ENCODE data around the gene ZIC4.

ZIC4 gene

DNA sequence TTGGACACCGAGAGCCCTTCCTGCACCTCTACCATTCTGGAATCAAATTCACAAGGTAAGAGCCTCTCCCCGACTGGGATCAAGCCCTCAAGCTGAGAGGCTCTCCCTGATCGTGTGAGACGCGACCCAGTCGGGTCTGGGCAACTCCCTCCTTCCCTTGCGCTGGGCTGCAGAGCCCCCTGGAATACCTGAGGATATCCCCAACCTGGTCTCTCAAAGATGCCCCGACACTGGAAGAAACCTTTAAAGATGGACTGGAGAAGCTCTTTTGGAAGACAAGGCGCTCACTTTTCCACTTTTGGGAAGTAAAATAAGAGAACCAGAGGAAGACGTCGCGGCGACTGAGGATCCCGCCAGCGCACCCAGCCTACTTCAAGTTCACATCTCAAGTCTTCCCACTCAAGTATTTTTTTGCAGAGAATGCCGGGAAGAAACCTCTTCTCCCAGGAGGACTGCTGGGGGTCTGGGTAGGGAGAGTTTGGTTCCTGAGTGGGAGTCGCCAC, 33.8 kb downstream of the ZIC4 start:
- peaks cover 41 to 77% (median 71%) of the 10 kb centered on the region in 5 donors for H3K27me3 ChIP-seq (ENCODE audit: control insufficient read depth in 5 of 5, insufficient read depth in 4 of 5, low read length in 5 of 5)
- peaks cover 0 to under 1% (median 0%) of the 10 kb centered on the region in 5 donors for H3K4me1 ChIP-seq (ENCODE audit: control insufficient read depth in 5 of 5, insufficient read depth in 5 of 5, low read length in 5 of 5)
- H3K9me3 ChIP-seq (ENCODE audit: control insufficient read depth in 5 of 5, low read length in 5 of 5) = peaks cover 0 to 3% (median 0%) of the 10 kb centered on the region in 5 donors
- H3K27ac ChIP-seq (ENCODE audit: low read depth, low read length) = no peak overlapping the region
- H3K36me3 ChIP-seq (ENCODE audit: control insufficient read depth in 5 of 5, insufficient read depth in 5 of 5, low read length in 5 of 5) = no peaks in the 10 kb centered on the region
- no peak overlapping the region for H3K9ac ChIP-seq (ENCODE audit: low read length in 5 of 5)
- H3K4me3 ChIP-seq (ENCODE audit: low read depth in 1 of 5, low read length in 5 of 5) = no peak overlapping the region

DNA sequence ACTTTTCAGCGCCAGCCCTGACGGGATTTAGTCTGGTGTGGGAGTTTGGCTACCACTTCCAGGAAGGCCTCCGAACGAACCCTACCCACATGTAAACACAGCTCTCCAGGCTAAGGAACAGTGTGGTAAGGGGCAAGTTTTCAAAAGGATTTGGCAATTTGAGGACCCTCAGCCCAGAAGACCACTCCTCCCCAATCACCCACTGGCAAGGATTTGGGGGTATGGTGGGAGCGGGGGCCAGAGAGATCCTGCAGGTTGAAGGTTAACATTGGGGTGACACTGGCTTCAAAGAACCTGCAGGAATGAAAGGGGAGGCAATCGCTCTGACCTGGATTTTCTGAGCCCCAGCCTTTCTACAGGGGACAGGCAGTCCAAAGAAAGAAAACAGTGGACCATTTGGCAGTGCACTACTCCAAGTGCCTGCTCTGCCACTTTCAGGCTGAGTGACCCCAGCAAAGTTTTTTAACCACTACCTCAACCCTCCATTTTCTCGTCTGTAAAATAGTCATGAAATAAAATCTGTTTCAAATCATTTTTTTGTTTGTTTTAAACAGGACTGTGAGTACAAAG, 34.5 kb downstream of the ZIC4 start:
- Histone ChIP-seq H3K9ac (ENCODE audit: low read length in 5 of 5) (no peak overlapping the region), H3K4me3 (ENCODE audit: low read depth in 1 of 5, low read length in 5 of 5) (no peak overlapping the region), H3K36me3 (ENCODE audit: control insufficient read depth in 5 of 5, insufficient read depth in 5 of 5, low read length in 5 of 5) (no peaks in the 10 kb centered on the region), H3K27me3 (ENCODE audit: control insufficient read depth in 5 of 5, insufficient read depth in 4 of 5, low read length in 5 of 5) (peaks cover 40 to 76% (median 64%) of the 10 kb centered on the region in 5 donors), H3K27ac (ENCODE audit: low read depth, low read length) (no peak overlapping the region), H3K4me1 (ENCODE audit: control insufficient read depth in 5 of 5, insufficient read depth in 5 of 5, low read length in 5 of 5) (no peaks in the 10 kb centered on the region), H3K9me3 (ENCODE audit: control insufficient read depth in 5 of 5, low read length in 5 of 5) (peaks cover 0 to 2% (median 0%) of the 10 kb centered on the region in 5 donors)

DNA sequence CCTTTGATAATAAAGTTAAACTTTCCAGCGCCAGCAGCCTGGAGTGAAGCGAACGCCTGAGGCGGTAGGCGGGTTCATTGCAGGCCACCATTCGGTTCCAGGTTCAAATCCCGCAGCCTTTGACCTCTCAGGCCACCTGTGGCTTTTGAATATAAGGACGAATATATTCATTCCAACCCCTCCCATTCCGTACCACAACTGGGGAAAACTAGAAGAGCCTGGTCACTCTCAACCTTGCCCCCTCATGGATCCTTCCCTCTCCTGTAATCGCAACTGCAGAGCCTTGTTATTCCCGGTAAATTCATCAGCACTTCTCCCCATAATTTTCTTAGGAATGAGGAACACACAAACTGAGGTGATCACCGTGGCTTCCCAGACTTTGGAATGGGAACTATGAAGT, 35.2 kb downstream of the ZIC4 start:
- Histone ChIP-seq H3K27me3 (ENCODE audit: control insufficient read depth in 5 of 5, insufficient read depth in 4 of 5, low read length in 5 of 5) (peaks cover 40 to 74% (median 64%) of the 10 kb centered on the region in 5 donors), H3K9me3 (ENCODE audit: control insufficient read depth in 5 of 5, low read length in 5 of 5) (peaks cover 0 to 2% (median 0%) of the 10 kb centered on the region in 5 donors), H3K9ac (ENCODE audit: low read length in 5 of 5) (no peak overlapping the region), H3K27ac (ENCODE audit: low read depth, low read length) (no peak overlapping the region), H3K4me1 (ENCODE audit: control insufficient read depth in 5 of 5, insufficient read depth in 5 of 5, low read length in 5 of 5) (no peaks in the 10 kb centered on the region), H3K36me3 (ENCODE audit: control insufficient read depth in 5 of 5, insufficient read depth in 5 of 5, low read length in 5 of 5) (no peaks in the 10 kb centered on the region), H3K4me3 (ENCODE audit: low read depth in 1 of 5, low read length in 5 of 5) (no peak overlapping the region)

DNA sequence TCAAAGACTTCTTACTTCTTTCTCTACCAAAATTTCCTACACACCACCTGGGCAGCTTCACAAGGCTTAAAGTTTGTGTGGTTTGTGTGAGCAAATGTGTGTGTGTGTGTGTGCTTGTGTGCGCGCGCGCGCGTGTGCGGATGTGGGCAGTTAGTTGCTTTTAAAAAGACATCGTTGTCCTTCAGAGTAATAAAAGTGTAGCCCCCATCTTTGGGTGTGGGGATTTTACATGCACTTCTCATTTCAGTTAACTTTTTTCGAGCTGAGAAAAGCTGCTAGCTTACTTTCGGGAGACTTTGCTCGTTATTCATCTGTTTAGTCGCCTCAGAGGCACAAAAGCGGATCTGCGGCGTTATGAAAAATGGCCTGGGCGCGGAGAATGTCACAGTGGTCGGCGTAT, 36.0 kb downstream of the ZIC4 start:
- peaks cover 0 to 2% (median 0%) of the 10 kb centered on the region in 5 donors for H3K9me3 ChIP-seq (ENCODE audit: control insufficient read depth in 5 of 5, low read length in 5 of 5)

DNA sequence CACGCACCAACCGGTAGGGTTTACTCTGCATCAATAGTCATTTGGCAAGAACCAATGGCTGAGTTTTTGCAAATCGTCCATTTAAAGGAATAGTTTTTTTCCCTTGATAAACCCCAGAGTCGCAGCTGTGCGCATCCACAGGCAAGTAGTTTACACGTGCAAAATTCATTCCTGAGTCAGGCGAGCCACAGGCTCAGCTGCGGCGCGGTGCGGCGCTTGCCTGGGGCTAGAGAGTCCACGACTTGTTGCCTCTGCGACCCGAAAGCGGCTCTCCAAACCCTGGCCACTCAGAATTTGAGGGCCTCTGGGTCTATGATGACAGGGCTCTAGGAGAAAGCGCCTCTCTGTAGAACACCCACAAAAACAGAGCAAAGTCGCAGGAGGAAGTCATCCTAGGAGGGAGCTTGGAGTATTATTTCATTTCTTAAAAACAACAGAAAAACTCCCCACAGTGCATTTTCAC, 36.7 kb downstream of the ZIC4 start:
- H3K36me3 ChIP-seq (ENCODE audit: control insufficient read depth in 5 of 5, insufficient read depth in 5 of 5, low read length in 5 of 5) = no peaks in the 10 kb centered on the region
- H3K4me3 ChIP-seq (ENCODE audit: low read depth in 1 of 5, low read length in 5 of 5) = no peak overlapping the region
- no peak overlapping the region for H3K9ac ChIP-seq (ENCODE audit: low read length in 5 of 5)
- no peak overlapping the region for H3K27ac ChIP-seq (ENCODE audit: low read depth, low read length)
- no peaks in the 10 kb centered on the region for H3K4me1 ChIP-seq (ENCODE audit: control insufficient read depth in 5 of 5, insufficient read depth in 5 of 5, low read length in 5 of 5)
- H3K9me3 ChIP-seq (ENCODE audit: control insufficient read depth in 5 of 5, low read length in 5 of 5) = peaks cover 0 to 2% (median 0%) of the 10 kb centered on the region in 5 donors
- peaks cover 37 to 80% (median 71%) of the 10 kb centered on the region in 5 donors for H3K27me3 ChIP-seq (ENCODE audit: control insufficient read depth in 5 of 5, insufficient read depth in 4 of 5, low read length in 5 of 5)

More for the DNA sequence above, 36.0 kb downstream of the ZIC4 start:
- Histone ChIP-seq H3K36me3 (ENCODE audit: control insufficient read depth in 5 of 5, insufficient read depth in 5 of 5, low read length in 5 of 5) (no peaks in the 10 kb centered on the region), H3K27ac (ENCODE audit: low read depth, low read length) (no peak overlapping the region), H3K4me1 (ENCODE audit: control insufficient read depth in 5 of 5, insufficient read depth in 5 of 5, low read length in 5 of 5) (no peaks in the 10 kb centered on the region), H3K27me3 (ENCODE audit: control insufficient read depth in 5 of 5, insufficient read depth in 4 of 5, low read length in 5 of 5) (peaks cover 40 to 80% (median 68%) of the 10 kb centered on the region in 5 donors), H3K9ac (ENCODE audit: low read length in 5 of 5) (no peak overlapping the region), H3K4me3 (ENCODE audit: low read depth in 1 of 5, low read length in 5 of 5) (no peak overlapping the region)

DNA sequence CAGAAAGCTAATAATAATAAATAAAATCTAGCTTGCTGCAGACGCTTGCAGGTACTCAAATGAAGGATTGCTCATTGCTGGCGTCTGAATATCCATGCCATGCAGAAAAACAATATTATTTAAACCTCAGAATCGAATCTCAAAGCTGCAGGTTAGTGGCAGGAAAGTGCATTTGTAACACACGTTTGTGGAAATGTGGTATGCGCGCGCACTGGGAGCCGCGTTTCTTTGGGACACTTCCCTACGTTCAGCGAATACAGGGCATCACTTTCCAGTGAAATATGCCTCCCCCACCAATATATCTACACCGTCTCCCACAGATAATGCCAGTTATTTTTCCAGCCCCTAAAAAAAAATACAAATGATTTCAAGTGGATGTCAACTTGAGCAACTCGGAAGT, 37.1 kb downstream of the ZIC4 start:
- Histone ChIP-seq H3K4me3 (ENCODE audit: low read depth in 1 of 5, low read length in 5 of 5) (no peak overlapping the region), H3K4me1 (ENCODE audit: control insufficient read depth in 5 of 5, insufficient read depth in 5 of 5, low read length in 5 of 5) (no peaks in the 10 kb centered on the region), H3K27me3 (ENCODE audit: control insufficient read depth in 5 of 5, insufficient read depth in 4 of 5, low read length in 5 of 5) (peaks cover 42 to 80% (median 70%) of the 10 kb centered on the region in 5 donors), H3K27ac (ENCODE audit: low read depth, low read length) (no peak overlapping the region), H3K36me3 (ENCODE audit: control insufficient read depth in 5 of 5, insufficient read depth in 5 of 5, low read length in 5 of 5) (no peaks in the 10 kb centered on the region), H3K9me3 (ENCODE audit: control insufficient read depth in 5 of 5, low read length in 5 of 5) (peaks cover 0 to 2% (median 0%) of the 10 kb centered on the region in 5 donors), H3K9ac (ENCODE audit: low read length in 5 of 5) (no peak overlapping the region)

DNA sequence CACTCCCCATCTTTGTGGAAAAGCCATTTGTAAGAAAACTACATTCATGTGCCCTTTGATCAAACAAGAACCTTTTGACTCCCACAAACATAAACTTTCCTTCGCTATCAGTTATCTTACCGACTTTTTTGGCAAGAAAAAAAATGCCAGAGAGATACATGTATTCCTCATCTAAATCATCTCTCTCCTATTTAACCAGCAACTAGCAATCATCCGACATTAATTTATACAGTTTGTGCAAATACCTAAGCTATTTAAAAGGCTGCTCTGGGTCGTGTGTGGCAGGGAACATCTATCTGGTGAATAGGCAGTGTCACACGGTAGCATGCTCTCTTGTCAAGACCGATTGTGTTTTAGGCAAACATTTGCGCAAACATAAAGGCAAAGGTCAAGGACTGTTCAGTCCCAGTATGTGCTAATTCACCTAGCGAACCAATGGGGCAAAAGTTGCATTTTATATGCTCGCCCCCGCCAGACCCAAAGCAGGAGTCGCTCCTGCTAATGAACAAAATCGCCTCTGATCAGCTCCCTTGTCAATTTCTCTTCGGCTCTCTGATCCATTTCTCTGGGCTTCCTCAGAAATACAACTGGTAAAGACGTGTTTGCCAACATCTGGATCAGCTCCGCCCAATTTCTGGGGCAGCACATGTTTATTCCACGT, 37.7 kb downstream of the ZIC4 start:
- no peaks in the 10 kb centered on the region for H3K36me3 ChIP-seq (ENCODE audit: control insufficient read depth in 5 of 5, insufficient read depth in 5 of 5, low read length in 5 of 5)
- no peak overlapping the region for H3K27ac ChIP-seq (ENCODE audit: low read depth, low read length)
- peaks cover 39 to 79% (median 65%) of the 10 kb centered on the region in 5 donors for H3K27me3 ChIP-seq (ENCODE audit: control insufficient read depth in 5 of 5, insufficient read depth in 4 of 5, low read length in 5 of 5)
- no peak overlapping the region for H3K4me3 ChIP-seq (ENCODE audit: low read depth in 1 of 5, low read length in 5 of 5)
- H3K9me3 ChIP-seq (ENCODE audit: control insufficient read depth in 5 of 5, low read length in 5 of 5) = peaks cover 0 to 2% (median 0%) of the 10 kb centered on the region in 5 donors
- no peaks in the 10 kb centered on the region for H3K4me1 ChIP-seq (ENCODE audit: control insufficient read depth in 5 of 5, insufficient read depth in 5 of 5, low read length in 5 of 5)
- H3K9ac ChIP-seq (ENCODE audit: low read length in 5 of 5) = no peak overlapping the region

DNA sequence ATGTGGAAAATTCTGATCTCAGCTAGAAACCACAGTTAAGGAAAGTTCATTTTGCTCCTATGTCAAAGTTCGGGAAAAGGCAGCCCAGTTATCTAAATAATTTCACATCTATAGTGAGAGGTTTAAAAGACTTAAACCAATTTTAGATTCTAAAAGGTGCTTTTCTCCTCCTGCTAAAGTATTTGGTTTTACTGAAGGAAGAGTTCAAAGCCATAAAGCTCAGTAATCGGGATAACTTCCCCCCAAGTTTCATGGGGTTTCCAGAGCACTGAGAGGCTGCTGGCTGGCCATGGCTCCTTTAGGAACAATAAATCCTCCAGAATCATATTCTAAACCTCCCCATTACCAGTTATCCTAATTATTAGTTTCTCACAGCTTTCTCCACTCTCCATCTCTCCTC, 38.2 kb downstream of the ZIC4 start:
- H3K36me3 ChIP-seq (ENCODE audit: control insufficient read depth in 5 of 5, insufficient read depth in 5 of 5, low read length in 5 of 5) = no peaks in the 10 kb centered on the region
- H3K9ac ChIP-seq (ENCODE audit: low read length in 5 of 5) = no peak overlapping the region
- no peaks in the 10 kb centered on the region for H3K9me3 ChIP-seq (ENCODE audit: control insufficient read depth in 5 of 5, low read length in 5 of 5)
- no peak overlapping the region for H3K27ac ChIP-seq (ENCODE audit: low read depth, low read length)
- peaks cover 37 to 78% (median 60%) of the 10 kb centered on the region in 5 donors for H3K27me3 ChIP-seq (ENCODE audit: control insufficient read depth in 5 of 5, insufficient read depth in 4 of 5, low read length in 5 of 5)
- no peaks in the 10 kb centered on the region for H3K4me1 ChIP-seq (ENCODE audit: control insufficient read depth in 5 of 5, insufficient read depth in 5 of 5, low read length in 5 of 5)
- no peak overlapping the region for H3K4me3 ChIP-seq (ENCODE audit: low read depth in 1 of 5, low read length in 5 of 5)

DNA sequence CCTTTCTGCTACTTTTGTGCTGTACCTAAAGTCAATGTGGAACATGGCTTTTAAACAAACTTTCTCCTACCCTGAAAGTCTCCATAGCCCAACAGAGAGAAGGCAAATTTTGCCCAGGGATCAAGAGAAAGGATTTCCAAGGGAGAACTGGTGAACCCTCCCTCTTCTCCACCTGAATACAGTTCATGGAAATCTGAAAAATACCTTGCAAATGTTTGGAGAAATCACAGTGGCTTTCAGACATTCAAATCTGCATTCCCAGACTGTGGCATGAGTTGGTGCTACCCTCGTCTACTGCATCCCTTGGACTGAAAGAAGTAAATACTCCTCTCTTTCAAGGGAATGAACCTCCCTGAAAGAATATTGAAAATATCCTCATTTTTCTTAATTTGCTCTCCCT, 38.7 kb downstream of the ZIC4 start:
- H3K27me3 ChIP-seq (ENCODE audit: control insufficient read depth in 5 of 5, insufficient read depth in 4 of 5, low read length in 5 of 5) = peaks cover 32 to 73% (median 57%) of the 10 kb centered on the region in 5 donors
- no peaks in the 10 kb centered on the region for H3K4me1 ChIP-seq (ENCODE audit: control insufficient read depth in 5 of 5, insufficient read depth in 5 of 5, low read length in 5 of 5)
- no peaks in the 10 kb centered on the region for H3K9me3 ChIP-seq (ENCODE audit: control insufficient read depth in 5 of 5, low read length in 5 of 5)
- H3K36me3 ChIP-seq (ENCODE audit: control insufficient read depth in 5 of 5, insufficient read depth in 5 of 5, low read length in 5 of 5) = no peaks in the 10 kb centered on the region
- no peak overlapping the region for H3K9ac ChIP-seq (ENCODE audit: low read length in 5 of 5)
- H3K4me3 ChIP-seq (ENCODE audit: low read depth in 1 of 5, low read length in 5 of 5) = no peak overlapping the region
- H3K27ac ChIP-seq (ENCODE audit: low read depth, low read length) = no peak overlapping the region
